Activated T-cell treated with anti-CD3 and anti-CD28 coated beads for 24 hours (primary cell): ENCODE results near the gene CCDC27.

Experiments
- DNase-seq: peaks from one replicate; pipeline ENCODE4 v3.0.0-alpha.2; 2020; ENCODE audit warnings: low read depth

CCDC27 gene

DNA sequence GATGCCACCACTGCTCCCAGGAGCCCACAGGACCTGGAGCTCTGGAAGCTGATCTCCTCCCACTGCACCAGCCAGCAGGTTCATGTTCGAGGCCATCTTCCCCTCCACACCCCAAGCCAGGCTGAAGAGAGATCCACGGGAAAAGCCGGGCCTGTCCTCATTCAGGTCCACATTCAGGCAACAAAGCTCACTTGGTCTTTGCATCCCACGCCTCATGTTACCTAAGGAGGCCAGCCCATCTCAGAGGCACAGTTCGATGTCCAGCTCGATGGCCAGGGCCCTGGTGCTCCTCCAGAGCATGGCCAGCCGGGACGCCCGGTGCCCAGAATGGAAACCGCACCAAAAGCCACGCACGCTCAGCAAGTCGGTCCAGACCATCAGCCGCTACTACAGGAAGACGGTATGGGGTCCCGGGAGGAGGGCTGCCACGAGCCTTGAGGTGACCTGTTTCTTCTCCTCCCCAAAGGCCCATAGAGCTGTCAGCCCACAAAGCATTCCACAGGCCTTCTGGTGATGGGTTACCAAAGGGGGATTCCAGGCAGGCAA, at the start of gene CCDC27:
Gene CCDC27, plus strand, starts transcription at position 51 of the 546 bp plus-strand sequence. Its CDS starts 32 bp downstream, at position 83.
- no peak for DNase-seq

DNA sequence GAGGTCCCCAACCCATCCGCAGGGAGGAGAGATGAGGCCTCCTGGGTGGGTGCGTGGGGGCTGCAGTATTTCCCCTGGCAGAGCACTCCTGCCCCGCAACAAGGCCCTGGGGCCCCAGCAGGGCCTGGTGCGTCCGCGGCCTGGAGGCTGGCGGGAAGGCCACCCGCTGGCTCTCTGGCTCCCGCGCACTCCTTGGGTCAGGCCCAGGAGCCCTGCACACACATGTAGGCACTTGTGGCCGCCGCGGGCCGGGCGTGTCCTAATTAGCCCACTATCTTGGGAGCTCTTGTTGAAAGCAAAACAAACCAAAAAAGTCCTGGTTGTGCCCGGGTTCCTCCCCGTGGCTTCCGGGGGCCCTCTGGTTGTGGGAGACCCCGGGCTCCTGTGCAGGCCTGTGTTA, 49.7 kb upstream of the CCDC27 start:
- DNase-seq, result no peak

DNA sequence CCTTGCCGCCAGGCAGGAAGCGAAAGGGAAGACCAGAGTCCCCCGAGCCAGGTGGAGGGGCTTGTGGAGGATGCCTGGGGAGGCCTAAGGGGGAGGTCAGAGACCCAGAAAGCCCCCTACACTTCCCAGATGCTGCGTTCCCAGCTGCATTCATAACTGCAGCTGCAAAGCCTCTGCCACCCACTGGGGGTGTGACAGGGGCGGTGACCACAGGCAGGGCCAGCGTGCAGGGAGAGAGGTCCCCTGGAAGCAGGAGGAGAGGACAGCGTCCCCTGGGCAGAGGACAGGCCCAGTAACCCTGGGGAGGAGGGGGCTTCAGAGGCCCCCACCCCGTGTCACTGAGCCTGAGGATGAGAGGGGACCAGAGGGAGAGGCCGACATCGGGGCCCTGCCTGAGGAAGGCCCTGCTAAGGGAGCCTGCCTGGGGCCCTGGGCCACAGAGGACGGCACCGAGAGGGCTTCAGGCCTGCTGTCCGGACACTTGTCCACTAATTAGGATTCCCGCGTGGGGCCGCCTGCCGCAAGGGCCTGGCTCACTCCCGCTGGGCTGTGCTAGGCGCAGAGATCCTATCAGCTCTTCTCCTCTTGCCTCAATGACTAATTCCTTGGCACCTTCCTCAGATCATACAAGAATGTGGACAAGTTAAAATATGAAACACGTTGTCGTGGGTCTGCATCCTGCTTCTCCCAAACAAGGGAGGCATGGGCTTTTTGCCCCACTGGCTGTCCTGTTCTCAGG, 49.1 kb upstream of the CCDC27 start:
- DNase-seq, result no peak

DNA sequence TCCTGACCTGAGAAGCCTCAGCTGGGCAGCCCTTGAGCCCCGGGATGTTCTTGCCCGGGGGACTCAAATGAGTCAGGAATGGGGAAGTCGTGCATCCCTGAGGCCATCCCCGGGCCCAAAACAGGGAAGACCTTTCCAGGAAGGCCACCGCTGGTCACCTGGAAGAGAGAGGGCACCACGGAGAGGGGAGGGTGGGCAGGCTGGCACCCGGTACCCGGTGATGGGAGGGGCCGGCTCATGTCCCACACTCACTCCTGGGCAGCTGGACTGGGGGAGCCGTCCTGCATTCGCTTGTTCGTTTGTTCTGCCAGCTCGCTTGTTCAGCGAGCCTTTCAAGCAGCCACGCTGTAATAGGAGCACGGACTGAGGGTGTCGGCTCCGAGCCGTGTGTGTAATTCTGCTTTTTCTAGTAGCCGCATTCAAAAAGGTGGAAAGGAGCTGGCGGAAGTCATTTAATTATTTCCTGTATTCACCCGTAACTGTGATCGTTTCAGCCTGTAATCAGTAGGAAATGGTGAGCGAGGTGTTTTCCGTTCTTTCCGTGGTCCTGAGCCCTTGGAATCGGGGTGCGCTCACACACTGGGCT, 48.4 kb upstream of the CCDC27 start:
- DNase-seq, result no peak

DNA sequence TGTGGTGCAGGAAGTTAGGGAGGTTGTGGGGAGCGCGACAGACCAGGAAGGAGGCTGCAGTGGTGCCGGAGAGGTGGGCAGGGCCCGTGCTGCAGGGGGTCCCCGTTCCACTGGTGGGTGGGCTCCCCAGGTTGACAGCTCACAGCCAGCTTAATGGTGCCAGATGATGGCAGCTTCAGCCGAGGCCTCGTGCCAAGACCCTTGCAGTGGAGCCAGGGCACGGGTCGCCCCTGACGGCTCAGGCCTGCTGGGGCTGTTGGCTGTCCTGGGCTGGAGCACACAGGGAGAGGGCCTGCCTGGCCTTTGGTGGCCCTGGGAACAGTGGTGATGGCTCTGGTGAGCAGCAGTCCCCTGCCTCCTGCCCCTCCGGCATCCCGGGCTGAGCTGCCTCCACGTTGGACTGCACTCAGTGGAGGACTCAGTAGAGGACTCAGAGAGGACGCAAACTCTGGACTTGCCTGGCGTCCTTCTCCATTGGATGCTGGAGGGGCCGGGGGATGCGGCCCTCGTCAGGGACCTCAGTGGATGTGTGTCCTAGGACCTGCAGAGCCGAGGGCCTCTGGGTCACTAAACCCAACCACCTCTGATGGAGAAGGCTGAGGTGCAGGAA, 46.8 kb upstream of the CCDC27 start:
- DNase-seq, result no peak

DNA sequence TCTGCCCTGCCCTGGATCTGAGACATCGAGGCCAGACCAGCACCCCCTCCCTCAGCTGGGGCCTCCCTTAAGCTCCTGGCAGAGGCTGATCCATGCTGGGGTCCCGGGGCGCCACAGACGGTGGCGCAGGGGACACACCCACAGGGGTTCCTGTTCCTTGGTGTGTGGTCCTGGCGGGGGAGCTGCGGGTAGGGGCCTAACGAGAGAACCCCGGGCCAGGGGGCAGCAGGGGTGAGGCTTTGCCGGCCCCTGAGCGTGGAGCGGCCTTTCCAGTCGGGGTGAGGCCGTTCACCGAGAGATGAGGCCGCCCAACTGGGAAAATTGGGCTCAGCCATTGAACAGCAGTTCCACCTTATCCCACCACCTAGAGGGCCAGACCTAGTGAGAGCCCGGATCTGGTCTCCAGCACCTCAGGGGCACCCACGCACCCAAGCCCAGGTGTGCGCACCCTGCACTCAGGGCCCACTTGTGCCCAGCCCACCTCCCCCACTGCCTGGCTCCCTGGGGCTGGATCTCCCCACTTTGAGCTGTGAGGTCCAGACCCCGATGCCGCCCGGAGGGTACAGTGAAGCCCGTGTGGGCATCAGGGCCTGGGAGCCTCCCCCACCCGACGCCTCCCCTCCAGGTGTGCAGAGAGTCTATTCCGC, 45.5 kb upstream of the CCDC27 start:
- no peak for DNase-seq

DNA sequence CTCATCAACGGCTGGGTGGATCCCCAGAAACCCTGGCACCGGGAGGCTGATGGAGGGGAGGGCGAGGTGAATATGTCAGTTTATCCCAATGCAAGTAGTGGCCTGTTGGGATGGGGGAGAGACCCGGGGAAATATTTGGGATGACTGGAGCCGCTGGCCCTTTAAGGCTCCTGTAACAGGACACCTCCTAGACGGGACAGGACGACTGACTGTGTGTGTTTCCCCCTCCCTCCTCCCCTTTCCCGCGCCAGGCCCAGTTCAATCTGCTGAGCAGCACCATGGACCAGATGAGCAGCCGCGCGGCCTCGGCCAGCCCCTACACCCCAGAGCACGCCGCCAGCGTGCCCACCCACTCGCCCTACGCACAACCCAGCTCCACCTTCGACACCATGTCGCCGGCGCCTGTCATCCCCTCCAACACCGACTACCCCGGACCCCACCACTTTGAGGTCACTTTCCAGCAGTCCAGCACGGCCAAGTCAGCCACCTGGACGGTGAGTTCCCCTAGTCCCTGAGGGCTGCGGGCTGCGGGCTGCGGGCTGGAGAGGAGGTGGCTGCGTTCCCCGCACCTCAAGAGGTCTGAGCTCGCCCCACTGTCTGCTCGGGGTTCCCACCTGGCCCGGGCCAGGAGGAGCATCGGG, 44.8 kb upstream of the CCDC27 start:
- no peak for DNase-seq

DNA sequence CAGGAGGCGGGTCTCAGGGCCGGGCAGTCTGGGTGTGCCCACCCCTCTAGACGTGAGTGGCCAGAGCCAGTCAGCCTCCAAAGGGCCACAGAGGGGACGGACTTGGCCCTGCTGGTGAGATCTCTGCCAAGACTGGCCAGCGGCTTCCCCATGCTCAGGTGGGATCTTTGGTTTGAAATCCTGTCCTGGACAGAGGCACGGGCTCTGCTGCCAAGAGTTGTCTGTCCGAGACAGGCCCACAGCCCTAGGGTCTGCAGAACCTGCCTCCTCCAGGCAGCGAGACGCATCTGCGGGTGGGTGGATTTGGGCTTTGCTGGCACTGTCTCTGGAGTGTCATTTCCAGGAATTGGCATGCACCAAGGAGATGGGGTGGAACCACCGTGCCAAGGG, 44.3 kb upstream of the CCDC27 start:
- DNase-seq, result no peak

DNA sequence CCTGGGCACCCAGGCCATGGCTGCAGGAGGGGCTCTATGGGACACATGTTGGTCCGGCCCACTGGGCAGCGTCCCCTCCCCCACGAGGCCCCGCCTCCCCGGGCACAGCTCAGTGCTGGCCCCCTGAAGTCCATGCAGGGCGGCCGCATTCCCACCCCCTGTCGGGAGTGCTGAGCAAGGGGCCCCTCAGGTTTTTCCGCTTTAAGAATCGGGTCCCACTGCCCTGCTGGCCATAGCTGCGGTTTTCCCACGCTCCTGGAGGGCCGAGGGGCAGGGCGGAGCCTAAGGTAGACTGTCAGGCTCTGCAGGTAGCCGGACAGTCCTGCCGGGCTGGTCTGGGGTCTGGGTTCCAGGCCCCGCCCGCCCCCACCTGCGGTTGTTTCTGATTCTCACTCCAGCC, 43.5 kb upstream of the CCDC27 start:
- no peak for DNase-seq

DNA sequence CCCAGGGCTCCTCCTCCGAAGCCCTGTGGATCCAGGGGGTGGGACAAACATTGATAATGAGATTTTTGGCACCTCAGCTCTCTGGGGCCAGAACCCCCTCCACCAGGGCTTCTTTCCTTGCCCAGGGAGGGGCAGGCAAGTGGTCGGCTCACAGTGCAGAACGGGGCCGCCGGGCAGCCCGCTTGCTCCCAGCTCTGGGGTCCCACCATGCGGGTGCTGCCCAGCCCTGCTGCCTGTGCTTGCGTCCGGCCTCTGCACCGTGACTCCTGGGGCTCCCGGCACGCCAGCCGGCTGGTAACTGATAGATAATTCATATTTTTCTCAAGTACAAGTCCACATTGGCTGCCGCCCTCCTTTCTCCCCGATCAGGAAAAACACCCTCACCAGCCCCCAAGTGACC, 42.0 kb upstream of the CCDC27 start:
- no peak for DNase-seq

DNA sequence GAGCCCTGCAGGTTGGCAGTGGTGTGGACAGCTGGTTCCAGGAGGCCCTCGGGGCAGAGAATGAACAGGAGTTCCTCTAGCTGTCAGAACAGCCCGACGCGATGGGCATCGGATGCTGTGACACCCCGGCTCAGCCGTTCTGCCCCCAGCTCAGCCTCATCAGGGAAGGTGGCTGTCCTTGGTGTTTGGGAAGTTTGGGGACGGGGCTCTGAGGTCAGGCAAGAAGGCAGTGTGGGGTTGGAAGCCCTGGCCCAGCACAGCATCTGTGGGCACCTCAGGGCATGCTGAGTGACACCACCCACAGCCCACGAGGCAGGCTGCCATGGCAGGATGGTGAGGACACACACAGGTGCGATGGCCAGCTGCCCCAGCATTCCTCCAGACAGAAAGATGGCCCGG, 40.9 kb upstream of the CCDC27 start:
- no peak for DNase-seq

DNA sequence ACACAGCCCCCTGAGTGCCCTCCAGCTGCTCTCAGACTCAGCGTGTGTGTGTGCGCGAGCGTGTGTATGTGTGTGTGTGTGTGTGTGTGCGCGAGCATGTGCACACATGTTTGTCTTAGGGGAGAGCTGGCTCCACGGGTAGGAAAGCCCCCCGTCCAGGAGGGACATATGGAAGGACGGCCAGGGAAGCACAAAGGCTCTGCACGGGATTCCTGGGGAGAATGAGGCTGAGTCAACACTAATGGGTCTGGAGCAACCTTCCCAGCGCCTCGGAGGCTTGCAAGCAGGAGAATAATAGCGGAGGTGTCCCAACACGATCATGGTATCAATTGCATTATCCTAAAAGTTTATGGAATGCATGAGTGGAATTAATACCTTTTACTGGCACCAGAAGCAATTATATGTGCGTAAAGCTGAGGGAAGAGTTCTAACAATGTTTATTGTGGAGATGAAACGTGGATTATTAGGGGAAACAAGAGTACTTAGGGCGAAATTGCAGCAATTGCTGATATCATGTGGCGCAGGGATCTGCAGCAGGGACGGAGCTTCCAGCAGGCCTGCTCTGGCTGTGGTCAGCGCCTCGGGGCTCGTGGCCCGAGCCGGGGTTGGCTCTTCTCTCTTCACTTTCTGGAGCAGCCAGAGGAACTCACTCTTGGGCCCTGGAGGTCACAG, 40.3 kb upstream of the CCDC27 start:
- DNase-seq, result no peak

DNA sequence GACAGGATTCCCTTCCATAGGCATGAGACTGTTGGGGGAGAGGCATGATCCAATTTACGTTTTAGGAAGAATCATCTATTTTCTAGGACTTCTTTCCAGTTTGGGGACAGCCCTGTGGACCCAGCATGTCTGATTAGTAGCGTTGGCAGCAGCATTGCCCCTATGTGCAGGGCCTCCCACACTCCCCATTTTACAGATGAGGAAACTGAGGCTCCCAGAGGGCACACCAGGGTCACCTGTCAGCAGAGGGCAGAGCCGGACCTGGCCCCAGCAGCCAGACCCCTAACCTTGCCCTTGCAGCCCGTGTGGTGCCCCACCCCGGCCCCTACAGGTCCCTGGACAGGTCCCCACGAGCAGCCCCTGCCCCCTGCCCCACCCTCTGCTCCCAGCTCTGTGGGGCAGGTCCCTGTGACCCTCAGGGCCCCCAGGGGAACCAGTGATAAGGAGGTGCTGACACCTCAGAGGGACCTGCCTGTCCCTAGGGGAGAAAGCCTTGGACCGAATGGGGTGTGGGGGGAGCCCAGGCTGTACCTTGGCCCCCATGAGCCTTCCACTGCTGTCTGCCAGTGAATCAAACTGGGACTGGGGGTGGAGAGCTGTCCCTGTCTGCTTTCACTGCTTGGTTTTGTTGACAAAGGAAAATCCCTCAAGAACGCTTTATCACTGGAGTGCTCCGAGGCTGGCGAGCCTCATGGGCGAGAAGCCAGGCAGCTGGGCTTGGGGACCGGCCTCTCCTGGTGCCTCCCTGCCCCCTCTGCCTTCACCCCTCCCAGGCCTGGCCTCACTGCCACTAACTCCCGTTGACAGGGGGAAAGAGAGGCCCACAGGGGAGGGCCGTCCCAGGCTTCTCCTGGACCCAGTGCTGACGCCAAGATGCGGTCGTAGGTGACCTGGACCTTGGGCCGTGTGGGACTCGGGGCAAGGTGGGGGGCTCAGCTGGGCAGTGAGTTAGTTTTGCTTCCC, 39.4 kb upstream of the CCDC27 start:
- no peak for DNase-seq

DNA sequence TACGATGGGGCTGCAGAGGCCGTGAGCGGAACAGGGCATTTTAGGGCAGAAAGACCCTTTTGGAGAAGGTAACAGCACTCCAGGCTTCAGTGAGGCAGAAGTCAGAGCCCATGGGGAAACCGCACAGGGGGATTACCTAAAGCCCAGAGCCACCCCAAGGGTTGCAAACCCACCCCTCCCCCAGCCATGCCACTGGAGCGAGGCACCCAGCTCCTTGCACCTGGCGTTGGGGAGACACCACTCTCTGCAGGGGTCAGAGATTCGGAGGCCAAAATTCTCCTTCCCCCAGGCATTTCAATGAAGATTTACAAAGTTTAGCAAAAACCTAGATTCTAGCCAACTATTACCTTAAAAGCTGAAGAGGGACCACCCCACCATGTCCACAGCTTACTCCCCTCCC, 38.4 kb upstream of the CCDC27 start:
- no peak for DNase-seq

DNA sequence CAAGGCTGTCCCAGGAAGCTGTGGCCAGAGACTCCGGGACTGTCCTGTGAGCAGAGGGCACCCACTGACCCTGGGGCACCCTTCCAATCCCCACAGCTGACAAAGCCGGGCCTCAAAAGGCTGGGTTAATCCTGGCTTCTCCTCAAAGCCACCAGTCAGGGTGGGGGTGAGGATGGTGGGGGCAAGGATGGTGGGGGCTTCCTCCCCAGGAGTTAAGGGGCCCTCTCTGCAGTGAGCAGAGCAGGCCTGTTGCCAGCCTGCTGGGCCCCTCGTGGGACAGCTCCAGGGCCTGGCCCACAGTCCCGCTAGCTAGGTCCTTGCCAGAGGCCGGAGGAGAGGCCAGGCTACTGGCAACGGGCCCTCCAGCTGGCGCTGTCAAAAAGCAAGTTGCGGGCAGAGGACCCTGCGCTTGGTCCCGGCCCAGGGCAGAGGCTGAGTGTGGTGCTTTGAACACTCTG, 37.9 kb upstream of the CCDC27 start:
- no peak for DNase-seq

DNA sequence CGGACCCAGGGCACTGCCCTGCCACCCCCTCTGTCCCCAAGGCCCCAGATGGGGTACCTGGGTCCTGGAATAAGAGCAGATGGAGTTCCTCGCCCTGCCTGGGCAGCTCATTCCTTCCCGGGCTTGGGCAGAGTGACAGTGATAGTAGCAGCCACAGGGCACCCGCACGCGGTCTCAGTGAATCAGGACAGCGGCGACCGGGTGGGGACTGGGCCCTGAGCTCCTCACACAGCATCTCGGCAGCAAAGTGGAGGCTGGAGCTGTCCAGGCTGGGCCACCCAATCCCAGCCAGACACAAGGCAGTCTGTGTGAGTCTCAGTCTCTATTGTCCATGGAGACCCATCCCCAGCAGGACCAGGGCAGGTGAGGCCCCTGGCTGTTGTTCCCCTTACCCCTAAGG, 37.4 kb upstream of the CCDC27 start:
- DNase-seq, result no peak

DNA sequence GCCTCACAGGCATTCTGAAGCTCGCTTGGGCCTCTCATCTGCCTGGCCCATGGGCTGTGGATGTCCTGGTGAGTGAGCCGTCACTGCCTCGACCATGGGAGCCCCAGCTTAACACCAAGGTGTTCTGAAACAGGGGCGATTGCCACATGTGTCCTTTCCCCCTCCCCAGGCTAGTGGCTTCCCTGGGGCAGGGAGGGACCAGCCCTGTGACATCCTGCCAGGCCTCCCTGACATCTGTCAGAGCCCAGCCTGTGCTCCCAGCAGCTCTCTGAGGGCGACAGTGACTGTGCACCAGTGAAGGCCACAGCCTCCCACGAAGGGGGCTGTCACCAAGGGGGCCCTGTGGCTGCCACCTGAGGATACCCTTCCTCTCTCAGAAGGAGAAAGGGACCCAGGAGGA, 35.9 kb upstream of the CCDC27 start:
- DNase-seq, result no peak

DNA sequence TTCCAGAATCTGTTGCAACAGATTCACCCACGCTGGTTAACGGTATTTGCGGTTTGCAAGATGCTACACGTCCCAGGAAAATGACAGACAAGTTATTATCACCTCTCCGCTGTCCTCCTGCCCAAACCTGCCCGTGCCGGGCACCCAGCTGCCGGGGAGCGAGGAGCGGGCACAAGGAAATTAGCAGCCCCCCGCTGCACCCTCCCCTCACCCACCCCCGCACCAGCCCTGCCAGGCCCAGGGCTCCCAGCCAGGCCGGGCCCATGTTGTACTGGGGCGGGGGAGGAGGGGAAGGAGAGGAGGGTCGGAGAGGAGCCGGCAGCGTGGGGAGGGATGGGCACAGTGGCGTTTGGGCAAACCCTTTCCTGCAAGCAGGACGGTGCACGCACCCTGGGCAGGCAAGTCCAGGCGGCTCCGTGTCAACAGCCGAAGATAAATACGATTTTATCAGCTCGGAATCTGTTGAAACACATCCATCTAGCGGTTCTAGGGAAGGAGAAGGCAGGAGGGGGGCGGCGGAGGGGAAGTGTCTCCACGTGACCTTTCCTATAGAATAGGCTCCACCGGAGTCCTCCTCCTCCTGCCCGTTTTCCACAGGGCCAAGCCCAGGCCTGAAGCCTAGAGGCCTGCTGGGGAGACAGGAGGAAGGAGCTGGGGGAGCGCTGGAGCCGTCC, 35.1 kb upstream of the CCDC27 start:
- DNase-seq, result no peak

DNA sequence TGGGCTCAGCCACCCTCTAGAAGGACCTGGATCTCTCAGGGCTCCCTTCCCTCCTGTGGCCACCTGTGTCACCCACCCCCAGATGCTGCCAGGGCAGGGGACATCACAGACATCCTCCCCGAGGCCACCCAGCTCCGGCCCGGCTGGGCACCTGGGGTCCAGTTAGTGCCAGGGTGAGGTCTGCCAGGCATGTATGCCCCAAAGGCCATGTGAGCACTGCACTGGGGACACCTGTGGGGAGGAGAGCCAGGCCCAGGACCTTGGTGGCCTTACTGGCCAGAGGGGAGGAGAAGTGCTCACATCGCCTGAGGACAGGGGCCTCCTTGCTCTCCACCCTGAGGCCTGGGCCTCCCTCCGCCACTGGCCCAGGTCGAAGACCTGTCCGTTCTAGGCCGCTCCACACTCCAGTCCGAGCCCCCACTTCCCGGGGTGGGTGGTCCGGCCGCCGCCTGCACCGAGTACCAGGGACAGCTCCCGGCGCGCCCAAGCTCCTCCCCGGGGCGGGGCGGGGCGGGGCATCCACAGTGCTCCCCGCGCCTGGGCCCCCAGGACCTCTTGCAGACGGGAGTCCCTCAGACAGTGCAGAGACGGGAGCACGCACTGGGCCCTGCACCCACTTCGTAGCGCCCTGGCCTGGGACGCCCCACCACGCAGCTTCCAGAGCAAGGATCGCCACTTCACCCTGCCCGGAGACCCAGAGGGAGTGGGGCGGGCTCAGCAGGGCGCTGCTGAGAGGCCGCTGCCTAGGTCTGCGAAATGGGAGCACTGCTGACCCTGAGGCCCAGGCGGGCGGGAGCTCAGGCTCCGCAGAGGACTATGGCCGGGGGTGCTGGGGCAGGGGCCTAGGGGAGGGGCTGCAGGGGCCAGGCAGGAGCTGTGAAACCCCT, 34.3 kb upstream of the CCDC27 start:
- DNase-seq, result peak; percentile 20
